Stimulated activated CD8-positive, alpha-beta memory T cell treated with anti-CD3 and anti-CD28 coated beads, Interleukin-7, amount 100 ng/mL, for 4 hours (primary cell): ENCODE data around the gene ZNF484.
"Not testable (repeated sequence)": the region's sequence is repeated elsewhere in the genome, so short reads cannot be mapped to it uniquely, and the experiment has no call there.

Experiments
- DNase-seq, 2 donors: peaks; one replicate each; pipeline ENCODE4 v3.0.0-alpha.2; 2020; ENCODE audit warnings: low read depth in 2 of 2

The ZNF484 gene

GRCh38 chr9:92860867-92861266, 17.0 kb downstream of the ZNF484 start:
- DNase-seq: no peak

GRCh38 chr9:92857236-92857635, 20.6 kb downstream of the ZNF484 start:
- no peak for DNase-seq

- no peak for DNase-seq
Observed at GRCh38 chr9:92853716-92854115, 24.1 kb downstream of the ZNF484 start.

GRCh38 chr9:92850898-92851297, 26.9 kb downstream of the ZNF484 start:
- no peak for DNase-seq

- DNase-seq: not testable (repeated sequence)
Observed at GRCh38 chr9:92848740-92849139, 29.1 kb downstream of the ZNF484 start.

GRCh38 chr9:92846662-92847145, 31.1 kb downstream of the ZNF484 start:
- no peak for DNase-seq

DNA sequence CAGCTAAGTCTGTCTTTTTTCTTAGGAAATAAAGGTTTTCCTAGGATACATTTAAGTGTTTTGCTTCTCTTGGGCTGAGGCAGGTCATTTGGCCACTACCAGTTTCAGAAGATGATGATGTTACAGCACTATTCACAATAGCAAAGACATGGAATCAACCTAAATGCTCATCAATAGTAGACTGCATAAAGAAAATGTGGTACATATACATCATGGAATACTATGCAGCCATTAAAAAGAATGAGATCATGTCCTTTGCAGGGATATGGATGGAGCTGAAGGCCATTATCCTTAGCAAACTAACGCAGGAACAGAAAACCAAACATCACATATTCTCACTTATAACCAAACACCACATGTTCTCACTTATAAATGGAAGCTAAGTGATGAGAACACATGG, 39.4 kb downstream of the ZNF484 start:
- not testable (repeated sequence) for DNase-seq

GRCh38 chr9:92837191-92837590, 40.6 kb downstream of the ZNF484 start:
- DNase-seq: no peak

- DNase-seq: no peak
Observed at GRCh38 chr9:92829420-92829819, 48.4 kb downstream of the ZNF484 start.

DNA sequence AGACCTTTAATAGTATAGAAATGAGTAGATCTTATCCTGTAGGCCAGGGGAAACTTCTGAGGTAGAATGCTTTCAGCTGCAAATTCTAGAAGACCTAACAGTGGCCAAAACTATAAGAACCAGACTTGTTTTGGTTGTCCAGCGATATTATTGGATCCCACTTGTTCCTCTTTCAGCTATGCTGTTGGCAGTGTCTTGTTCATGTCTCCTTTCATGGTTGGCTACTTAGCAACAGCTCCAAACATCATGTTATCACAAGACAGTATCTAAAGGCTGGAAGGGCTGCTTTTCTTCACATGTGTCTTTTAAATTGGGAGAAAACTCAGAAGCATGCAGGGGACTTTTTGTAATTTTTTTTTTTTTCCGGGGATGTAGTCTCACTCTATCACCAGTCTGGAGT, 52.8 kb downstream of the ZNF484 start:
- DNase-seq: not testable (repeated sequence)

DNA sequence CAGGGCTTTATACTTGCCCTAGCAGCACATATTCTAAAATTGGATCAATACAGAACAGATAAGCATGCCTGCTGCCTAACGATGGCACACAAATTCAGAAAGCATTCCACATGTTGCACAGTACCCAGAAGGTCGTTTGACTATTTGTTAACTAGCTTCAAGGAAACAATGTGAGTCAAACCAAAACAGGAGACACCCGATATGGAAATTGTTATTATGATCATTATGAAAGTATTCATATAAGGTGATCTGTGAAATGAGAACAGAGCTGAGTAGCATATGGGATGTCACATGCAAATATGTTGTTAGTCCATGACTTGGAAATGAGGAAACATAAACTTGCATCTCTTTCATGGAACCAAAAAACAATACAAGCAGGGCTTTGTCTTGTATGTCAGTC, 56.9 kb downstream of the ZNF484 start:
- DNase-seq: no peak

DNA sequence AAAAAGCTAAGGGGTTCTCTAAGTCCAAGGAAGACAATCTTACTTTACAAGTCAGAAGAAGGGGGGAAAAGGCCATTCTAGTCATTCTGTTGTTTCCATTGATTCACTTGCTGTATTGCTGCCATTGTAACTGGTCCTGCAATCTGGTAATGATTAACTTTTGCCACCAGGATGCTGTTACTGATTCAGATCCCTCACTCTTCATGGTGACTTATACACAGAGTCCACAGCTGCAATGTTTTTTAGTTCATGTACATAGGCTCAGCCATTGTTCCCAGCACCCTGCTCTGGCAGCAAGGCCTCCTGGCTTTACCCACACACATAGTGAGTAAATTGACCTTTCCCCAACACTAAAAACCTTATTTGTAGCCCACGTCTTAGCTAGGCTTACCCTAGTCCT, 57.9 kb downstream of the ZNF484 start:
- DNase-seq: not testable (repeated sequence)

- DNase-seq: not testable (repeated sequence)
Observed at GRCh38 chr9:92809629-92810326, 68.1 kb downstream of the ZNF484 start.

- peak in 1 of 2 donors; percentile 36 for DNase-seq
Observed at GRCh38 chr9:92808726-92809451, 68.9 kb downstream of the ZNF484 start.

DNA sequence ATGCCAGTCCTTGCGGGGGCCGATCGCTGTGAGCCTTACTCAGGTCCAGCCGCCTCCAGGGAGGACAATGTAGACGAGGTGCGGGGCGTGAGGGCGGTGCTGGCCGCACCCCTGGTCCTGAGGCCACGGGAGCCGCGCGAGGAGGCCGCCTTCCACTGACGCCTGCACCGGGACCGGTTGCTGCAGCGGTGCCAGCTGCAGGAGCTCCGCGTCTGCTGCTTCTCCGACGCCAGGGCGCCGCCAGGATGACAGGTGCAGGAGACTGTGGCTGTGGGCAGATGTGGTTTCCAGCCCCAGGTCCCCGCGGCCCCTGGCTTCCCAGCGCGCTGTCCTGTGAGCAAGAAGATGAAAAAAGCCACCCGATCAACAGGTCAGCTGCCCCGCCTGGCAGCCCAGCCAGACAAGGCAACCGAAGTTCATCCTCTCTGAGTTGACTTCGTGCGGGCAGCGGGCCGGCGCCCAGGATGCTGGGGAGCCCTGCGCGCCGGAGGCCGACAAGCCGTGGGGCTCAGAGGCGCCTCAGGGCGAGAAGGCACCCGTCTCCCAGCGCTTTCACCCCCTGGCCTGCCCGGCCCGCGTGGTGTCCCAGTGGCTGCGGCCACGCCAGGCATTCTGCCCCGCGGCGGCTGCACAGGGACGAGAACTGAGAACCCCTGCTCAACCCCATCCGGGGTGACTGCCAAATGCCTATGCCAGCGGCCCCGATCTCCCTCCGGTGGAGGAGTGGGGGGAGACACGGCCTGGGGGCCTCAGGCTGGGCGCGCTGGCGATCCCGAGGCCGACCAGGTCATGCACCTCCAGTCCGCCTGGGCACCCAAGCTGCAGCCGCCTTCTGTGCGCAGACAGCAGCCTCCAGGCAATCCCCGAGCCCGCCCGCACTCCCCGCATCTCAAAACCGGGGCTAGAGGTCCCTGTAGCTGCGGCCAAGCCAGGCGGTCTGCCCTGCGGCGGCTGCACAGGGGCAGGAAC, 69.8 kb downstream of the ZNF484 start:
- no peak for DNase-seq

GRCh38 chr9:92807031-92807756, 70.6 kb downstream of the ZNF484 start:
- no peak for DNase-seq

DNA sequence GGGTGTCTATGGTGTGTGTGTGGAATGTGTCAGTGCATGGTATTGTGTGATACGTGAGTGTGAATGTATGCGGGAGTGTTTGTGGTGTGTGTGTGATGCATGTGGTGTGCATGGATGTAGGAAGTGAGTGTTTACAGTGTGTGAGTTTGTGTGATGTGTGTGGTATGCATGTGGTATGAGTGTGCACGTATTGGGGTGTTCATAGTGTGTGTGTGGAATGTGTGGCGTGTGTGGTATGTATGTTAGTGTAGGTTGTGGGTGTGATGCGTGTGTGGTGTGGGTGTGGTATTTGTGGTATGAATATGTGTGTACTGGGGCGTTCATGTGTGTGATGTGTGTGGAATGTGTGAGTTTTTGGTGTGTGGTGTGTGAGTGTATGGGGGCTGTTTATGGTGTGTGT, 73.1 kb downstream of the ZNF484 start:
- no peak for DNase-seq

- no peak for DNase-seq
Observed at GRCh38 chr9:92798358-92798757, 79.5 kb downstream of the ZNF484 start.

DNA sequence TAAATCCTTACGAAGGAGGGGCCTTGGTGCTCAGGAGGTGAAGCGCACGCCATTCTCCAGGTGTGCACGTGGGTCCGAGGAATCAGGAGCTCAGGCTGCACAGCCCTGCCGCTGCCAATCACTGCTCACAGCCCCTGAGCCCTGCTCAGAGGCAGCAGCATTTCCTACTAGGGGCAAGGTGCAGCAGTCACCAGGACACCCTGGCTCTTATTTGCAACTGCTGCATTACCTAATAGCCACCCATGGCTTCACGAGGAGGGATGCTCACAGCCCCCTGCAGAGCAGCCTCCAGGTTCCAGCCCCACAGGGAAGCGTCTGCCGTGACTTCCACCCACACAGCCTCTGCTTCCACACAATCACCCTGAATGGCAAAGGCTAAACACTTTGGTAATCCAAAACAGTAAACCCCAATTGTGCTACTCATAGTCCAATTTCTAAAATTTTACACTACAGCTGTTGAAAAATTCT, 81.5 kb downstream of the ZNF484 start:
- DNase-seq: not testable (repeated sequence)

DNA sequence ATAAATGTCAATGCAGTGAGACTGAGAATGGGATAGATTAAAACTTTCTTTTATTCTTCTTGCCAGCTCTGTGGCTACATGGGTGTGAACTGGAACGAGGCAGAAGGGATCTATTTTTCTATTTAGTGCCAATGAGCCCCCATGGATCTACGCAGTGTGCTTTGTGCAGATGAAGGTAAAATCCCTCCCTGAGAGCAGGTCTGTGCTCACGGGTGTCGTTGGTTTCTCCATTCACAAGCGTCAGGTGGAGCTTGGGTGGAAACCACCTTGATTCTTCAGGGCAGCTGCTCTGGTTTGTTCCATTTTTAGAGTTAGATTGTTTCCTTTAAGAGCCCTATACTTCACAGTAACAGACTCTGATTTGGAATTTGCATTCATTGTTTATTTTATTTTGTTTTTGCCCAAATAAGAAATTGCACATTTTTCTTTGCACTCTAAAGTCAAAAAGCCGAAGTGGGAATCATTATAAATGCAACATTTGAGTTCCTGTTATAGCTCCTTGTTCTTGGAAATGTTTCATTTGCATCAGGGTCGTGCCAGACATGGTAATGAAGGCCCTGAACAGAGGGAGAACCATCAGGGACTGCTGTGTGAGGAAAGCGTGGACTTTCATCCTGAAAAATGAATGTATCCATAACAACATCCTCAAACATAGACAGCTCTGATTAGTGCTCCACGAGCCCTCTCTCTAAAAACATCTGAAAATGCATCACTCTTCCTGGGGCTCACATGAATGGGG, 82.1 kb downstream of the ZNF484 start:
- DNase-seq: no peak
